Adrenal gland (tissue), 12 donors: ENCODE measurements around the gene FLACC1. TPM values are rescaled to one million over a fixed set of nuclear protein-coding genes. Genes with fewer than 3 reads are reported as not detected.

Experiments used
- DNase-seq, 7 donors: peaks; one replicate each; pipeline ENCODE4 v3.0.0-alpha.2; 2019 to 2020
- H3K27ac ChIP-seq, 5 donors: fragments of 200-600 bp; sonication (generic) in 4 of 5; 1 replicate in 3 of 5; 2 replicates in 2 of 5; pipeline versions ENCODE4 v1.5.1 to v1.8.0; 2016 to 2020; ENCODE audit warnings: mild to moderate bottlenecking in 1 of 5
- H3K27me3 ChIP-seq: fragments of 200-600 bp; 2 replicates; pipeline ENCODE4 v1.8.0; 2021
- H3K36me3 ChIP-seq, 2 donors: fragments of 200-600 bp; replicated peaks in 1 of 2; 1 replicate in 1 of 2; 2 replicates in 1 of 2; pipeline versions ENCODE4 v1.5.1 to v1.8.0; 2018 to 2022
- H3K4me1 ChIP-seq, 2 donors: fragments of 200-600 bp; replicated peaks in 1 of 2; 1 replicate in 1 of 2; 2 replicates in 1 of 2; pipeline versions ENCODE4 v1.5.1 to v1.8.0; 2018 to 2021
- H3K4me3 ChIP-seq, 4 donors: fragments of 200-600 bp; sonication (generic) in 3 of 4; one replicate each; pipeline ENCODE4 v1.5.1; 2016 to 2018
- H3K9me3 ChIP-seq, 3 donors: fragments of 200-600 bp; sonication (generic) in 1 of 3; replicated peaks in 1 of 3; 1 replicate in 2 of 3; 2 replicates in 1 of 3; pipeline versions ENCODE4 v1.5.1 to v1.8.0; 2016 to 2021
- CTCF ChIP-seq, 6 experiments: fragments of 450-650 bp in 4 of 6; fragments of 200-600 bp in 2 of 6; sonication (generic) in 1 of 6; IDR thresholded peaks; 1 replicate in 5 of 6; 2 replicates in 1 of 6; pipeline versions ENCODE4 v1.5.1 to v1.8.0; 2016 to 2021; ENCODE audit warnings: antibody characterized with exemption in 6 of 6, mild to moderate bottlenecking in 2 of 6, moderate library complexity in 1 of 6
- POLR2A ChIP-seq, 2 donors: fragments of 450-650 bp; IDR thresholded peaks; one replicate each; pipeline ENCODE4 v1.6.1; 2017; ENCODE audit warnings: antibody characterized with exemption in 2 of 2, mild to moderate bottlenecking in 2 of 2, moderate library complexity in 1 of 2
- WGBS, 4 donors: extraction: QIAGEN DNeasy Blood & Tissue Kit in 2 of 4; methylation state at CpG; one replicate each; pipeline versions ENCODE4 v1.1.5 to v1.1.7; 2013 to 2017; 5-methylcytosine and 5-hydroxymethylcytosine counted together
- intact Hi-C, 2 donors: fragments of 100-400 bp; cut with DNase I; formaldehyde crosslinking; loops; one replicate each; pipeline versions ENCODE4 v1.14.1 to v1.15.0; 2022 to 2023
- polyA plus RNA-seq, 3 donors: library from polyadenylated mRNA; stranded (reverse); fragments of 200-250 nt in 2 of 3; fragments of 350-450 nt in 1 of 3; fragmentation: Illumina TruSeq in 1 of 3; extraction: RNeasy Lipid Tissue Mini Kit (QIAGEN cat#74804) in 1 of 3; gene quantifications; one replicate each; pipeline ENCODE4 v1.2.3, GENCODE V29; 2013 to 2014
- total RNA-seq, 9 donors: library from RNA; depleted of rRNA in 4 of 9; stranded (reverse); fragments of >200 nt in 4 of 9; fragments of 120-200 nt in 1 of 9; fragmentation: NEBNext Ultra II Directional in 1 of 9; extraction: Animal tissue kit (Norgen Biotek cat#: 25700) in 1 of 9; gene quantifications; one replicate each; pipeline versions ENCODE4 v1.1.0 to v1.2.4, GENCODE V29; 2013 to 2023
- donor health status: healthy with polysubstance abuse.
- donor health status: Bipolar disorder and iron deficiency.
- donor health status: DM: yes; HTN: yes; CAD: no.
- donor health status: DM: no; HTN: no; CAD: no.
- donor health status: DM: no; HTN: no; CAD: no.
- donor health status: DM: yes; HTN: yes; CAD: no.

Gene FLACC1
- total and polyA plus RNA-seq, 12 donors, result 0.52 to 4.3 (median 1.9) TPM; not detected in 1

GRCh38 chr2:201250741-201251140 is 106.4 kb downstream of the FLACC1 start:
- Histone ChIP-seq H3K4me3 (no peak overlapping the region), H3K27ac (no peak overlapping the region), H3K27me3 (no peaks in the 10 kb centered on the region), H3K9me3 (no peaks in the 10 kb centered on the region), H3K36me3 (no peaks in the 10 kb centered on the region), H3K4me1 (peaks cover 5 to 6% of the 10 kb centered on the region in 2 donors)
- no peak for DNase-seq
- TF ChIP-seq CTCF (IDR thresholded peaks at IDR 0.05) (no peak), POLR2A (IDR thresholded peaks at IDR 0.05) (no peak)
- intact Hi-C loops, result no loop called here
- WGBS, 4 donors, result 89 to 96% (median 91%) methylated on average over 4 of the region's 4 CpGs

DNA sequence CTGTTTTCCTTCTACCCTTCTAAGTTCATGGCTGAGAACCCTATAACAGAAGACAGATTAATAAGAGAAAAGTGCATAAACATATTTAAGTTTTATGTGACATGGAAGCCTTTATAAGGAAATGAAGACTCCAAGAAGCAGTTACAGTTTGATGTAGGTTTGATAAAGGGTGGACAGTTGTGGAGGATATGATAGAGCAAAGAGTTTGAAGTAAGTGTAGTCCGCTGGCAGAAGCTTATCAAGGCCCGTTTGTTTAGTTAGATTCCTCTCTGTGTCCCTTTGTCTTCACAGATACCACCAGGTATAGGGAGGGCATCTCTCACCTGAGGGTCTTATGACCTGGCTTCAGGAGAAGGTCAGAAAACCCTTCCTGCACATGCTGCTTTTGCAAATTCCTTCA is 107.3 kb downstream of the FLACC1 start:
- H3K9me3 ChIP-seq, result no peaks in the 10 kb centered on the region
- 76 to 89% (median 87%) methylated on average over 2 of the region's 2 CpGs for WGBS, 4 donors
- intact Hi-C loops, result no loop called here
- no peak for TF ChIP-seq CTCF (IDR thresholded peaks at IDR 0.05)
- TF ChIP-seq POLR2A (IDR thresholded peaks at IDR 0.05), result no peak
- H3K36me3 ChIP-seq, result no peaks in the 10 kb centered on the region
- peaks cover 5 to 6% of the 10 kb centered on the region in 2 donors for H3K4me1 ChIP-seq
- no peak overlapping the region for H3K4me3 ChIP-seq
- DNase-seq, result no peak
- H3K27me3 ChIP-seq, result no peaks in the 10 kb centered on the region
- no peak overlapping the region for H3K27ac ChIP-seq

- WGBS, 4 donors, result 85 to 94% (median 89%) methylated on average over 5 to 6 of the region's 6 CpGs
- H3K36me3 ChIP-seq, result no peaks in the 10 kb centered on the region
- H3K4me1 ChIP-seq, result no peaks in the 10 kb centered on the region
- no peak overlapping the region for H3K27ac ChIP-seq
- TF ChIP-seq POLR2A (IDR thresholded peaks at IDR 0.05), result no peak
- no peak for TF ChIP-seq CTCF (IDR thresholded peaks at IDR 0.05)
- no peak overlapping the region for H3K4me3 ChIP-seq
- no peaks in the 10 kb centered on the region for H3K9me3 ChIP-seq
- no peaks in the 10 kb centered on the region for H3K27me3 ChIP-seq
- DNase-seq, result no peak
- intact Hi-C loops, result no loop called here
Observed at GRCh38 chr2:201248288-201248844, 108.8 kb downstream of the FLACC1 start.

- intact Hi-C loops, result no loop called here
- Histone ChIP-seq H3K9me3 (no peaks in the 10 kb centered on the region), H3K36me3 (no peaks in the 10 kb centered on the region), H3K27ac (no peak overlapping the region), H3K4me3 (no peak overlapping the region), H3K4me1 (no peaks in the 10 kb centered on the region), H3K27me3 (no peaks in the 10 kb centered on the region)
- no peak for TF ChIP-seq CTCF (IDR thresholded peaks at IDR 0.05)
- TF ChIP-seq POLR2A (IDR thresholded peaks at IDR 0.05), result no peak
- no peak for DNase-seq
- 57 to 73% (median 59%) methylated on average over 4 of the region's 4 CpGs for WGBS, 4 donors
Observed at GRCh38 chr2:201246280-201246679, 110.9 kb downstream of the FLACC1 start.
